Chondrocyte (in vitro differentiated cells): Measurements from ENCODE around the gene STK24. TPM values are rescaled to one million over a fixed set of nuclear protein-coding genes. Genes with fewer than 3 reads are reported as not detected.
A peak's percentile ranks its signal among the peaks of the same experiment; 100 is the strongest.

Experiments
- DNase-seq: peaks from one replicate; pipeline ENCODE4 v3.0.0; 2021; ENCODE audit warnings: mixed read lengths, low spot score
- H3K27ac Mint-ChIP-seq: one replicate; pipeline ENCODE4 v1.8.0; 2021; ENCODE audit warnings: mild to moderate bottlenecking, moderate library complexity, mixed read lengths; ENCODE audit not compliant: unreplicated experiment
- H3K27me3 Mint-ChIP-seq: 2 replicates; pipeline ENCODE4 v1.8.0; 2021; ENCODE audit warnings: low read depth, mixed read lengths
- H3K36me3 Mint-ChIP-seq: 2 replicates; pipeline ENCODE4 v1.8.0; 2021; ENCODE audit warnings: low read depth, mixed read lengths
- H3K4me1 Mint-ChIP-seq: 2 replicates; pipeline ENCODE4 v1.8.0; 2021; ENCODE audit warnings: low read depth, mild to moderate bottlenecking, mixed read lengths
- H3K4me3 Mint-ChIP-seq: one replicate; pipeline ENCODE4 v1.8.0; 2021; ENCODE audit warnings: mild to moderate bottlenecking, moderate library complexity, mixed read lengths; ENCODE audit not compliant: unreplicated experiment
- H3K9me3 Mint-ChIP-seq: 2 replicates; pipeline ENCODE4 v1.8.0; 2021; ENCODE audit warnings: low read depth, mixed read lengths
- CTCF ChIP-seq: fragments of 200-600 bp; sonication (generic); IDR thresholded peaks from 2 replicates; pipeline ENCODE4 v1.5.0; 2021; ENCODE audit warnings: antibody characterized with exemption, mild to moderate bottlenecking, moderate library complexity
- total RNA-seq: library from RNA; stranded (reverse); gene quantifications from 3 replicates; pipeline ENCODE4 v1.2.1, GENCODE V29; 2021

STK24 gene
- total RNA-seq, 1 donor from 2014 or later: 100 TPM

DNA sequence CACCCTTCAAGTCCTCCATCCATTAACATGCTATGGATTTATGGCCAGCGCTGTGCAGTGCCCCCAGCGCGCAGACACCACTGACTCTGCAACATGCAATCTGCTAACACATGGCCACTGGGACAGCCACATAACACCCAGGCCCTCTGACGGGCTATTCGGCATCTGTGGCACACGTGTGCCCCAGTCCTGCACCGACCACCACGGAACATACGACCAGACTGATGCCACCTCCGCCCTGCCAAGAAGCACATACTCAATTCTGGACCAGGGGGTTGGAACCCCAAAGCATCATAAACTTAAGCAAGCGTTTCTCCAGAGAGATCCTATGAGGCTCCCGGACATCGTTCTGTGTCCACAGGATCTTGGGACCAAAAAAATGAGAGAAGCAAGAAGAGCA is 9.8 kb downstream of the STK24 start:
- Mint-ChIP-seq H3K9me3 (peaks cover 6% of the 10 kb centered on the region), H3K27ac (peak overlapping the region; percentile 83), H3K4me1 (peaks cover 83% of the 10 kb centered on the region), H3K4me3 (no peak overlapping the region), H3K27me3 (no peaks in the 10 kb centered on the region), H3K36me3 (peaks cover 5% of the 10 kb centered on the region)
- TF ChIP-seq CTCF: no peak
- no peak for DNase-seq

GRCh38 chr13:98565726-98566565 is 11.0 kb downstream of the STK24 start:
- peak overlapping the region; percentile 83 for H3K27ac Mint-ChIP-seq
- no peaks in the 10 kb centered on the region for H3K27me3 Mint-ChIP-seq
- H3K4me3 Mint-ChIP-seq: peak overlapping the region; percentile 9
- DNase-seq: no peak
- H3K36me3 Mint-ChIP-seq: peaks cover 5% of the 10 kb centered on the region
- peaks cover 6% of the 10 kb centered on the region for H3K9me3 Mint-ChIP-seq
- TF ChIP-seq CTCF: no peak
- H3K4me1 Mint-ChIP-seq: peaks cover 79% of the 10 kb centered on the region

- H3K27me3 Mint-ChIP-seq: no peaks in the 10 kb centered on the region
These were observed 12.7 kb downstream of the STK24 start for GRCh38 chr13:98564204-98564603.

GRCh38 chr13:98563071-98563470 is 13.8 kb downstream of the STK24 start:
- no peak overlapping the region for H3K4me3 Mint-ChIP-seq
- peaks cover 78% of the 10 kb centered on the region for H3K4me1 Mint-ChIP-seq
- H3K27me3 Mint-ChIP-seq: no peaks in the 10 kb centered on the region
- no peak for TF ChIP-seq CTCF
- no peaks in the 10 kb centered on the region for H3K9me3 Mint-ChIP-seq
- peak overlapping the region; percentile 59 for H3K27ac Mint-ChIP-seq
- no peak for DNase-seq
- peaks cover 3% of the 10 kb centered on the region for H3K36me3 Mint-ChIP-seq

More at GRCh38 chr13:98564204-98564603, 12.7 kb downstream of the STK24 start:
- Mint-ChIP-seq H3K27ac (peak overlapping the region; percentile 66), H3K4me1 (peaks cover 76% of the 10 kb centered on the region), H3K36me3 (peaks cover 5% of the 10 kb centered on the region), H3K9me3 (peaks cover 6% of the 10 kb centered on the region), H3K4me3 (no peak overlapping the region)
- DNase-seq: no peak
- no peak for TF ChIP-seq CTCF

- no peak for DNase-seq
- H3K36me3 Mint-ChIP-seq: no peaks in the 10 kb centered on the region
- peaks cover 68% of the 10 kb centered on the region for H3K4me1 Mint-ChIP-seq
- H3K9me3 Mint-ChIP-seq: no peaks in the 10 kb centered on the region
- no peak overlapping the region for H3K27ac Mint-ChIP-seq
- H3K27me3 Mint-ChIP-seq: no peaks in the 10 kb centered on the region
- no peak overlapping the region for H3K4me3 Mint-ChIP-seq
- no peak for TF ChIP-seq CTCF
These were observed 17.7 kb downstream of the STK24 start for GRCh38 chr13:98559169-98559568.
